ENCODE measurements around the gene TCFL5. TPM values are rescaled to one million over a fixed set of nuclear protein-coding genes. Genes with fewer than 3 reads are reported as not detected.

The TCFL5 gene
- total RNA-seq, 3 donors from 2014 or later = 4.3 to 13.3 (median 6.6) TPM

GRCh38 chr20:62828511-62829230 is 33.0 kb downstream of the TCFL5 start:
- Histone ChIP-seq H3K4me1 (ENCODE audit: low read depth) (peaks cover 31% of the 10 kb centered on the region), H3K4me3 (no peak overlapping the region), H3K9me3 (no peaks in the 10 kb centered on the region), H3K36me3 (ENCODE audit: low read depth) (no peaks in the 10 kb centered on the region)
- ATAC-seq = no peak
- DNase-seq = no peak
- TF ChIP-seq, protein P1, sequence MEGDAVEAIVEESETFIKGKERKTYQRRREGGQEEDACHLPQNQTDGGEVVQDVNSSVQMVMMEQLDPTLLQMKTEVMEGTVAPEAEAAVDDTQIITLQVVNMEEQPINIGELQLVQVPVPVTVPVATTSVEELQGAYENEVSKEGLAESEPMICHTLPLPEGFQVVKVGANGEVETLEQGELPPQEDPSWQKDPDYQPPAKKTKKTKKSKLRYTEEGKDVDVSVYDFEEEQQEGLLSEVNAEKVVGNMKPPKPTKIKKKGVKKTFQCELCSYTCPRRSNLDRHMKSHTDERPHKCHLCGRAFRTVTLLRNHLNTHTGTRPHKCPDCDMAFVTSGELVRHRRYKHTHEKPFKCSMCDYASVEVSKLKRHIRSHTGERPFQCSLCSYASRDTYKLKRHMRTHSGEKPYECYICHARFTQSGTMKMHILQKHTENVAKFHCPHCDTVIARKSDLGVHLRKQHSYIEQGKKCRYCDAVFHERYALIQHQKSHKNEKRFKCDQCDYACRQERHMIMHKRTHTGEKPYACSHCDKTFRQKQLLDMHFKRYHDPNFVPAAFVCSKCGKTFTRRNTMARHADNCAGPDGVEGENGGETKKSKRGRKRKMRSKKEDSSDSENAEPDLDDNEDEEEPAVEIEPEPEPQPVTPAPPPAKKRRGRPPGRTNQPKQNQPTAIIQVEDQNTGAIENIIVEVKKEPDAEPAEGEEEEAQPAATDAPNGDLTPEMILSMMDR (IDR thresholded peaks at IDR 0.05) = no peak
- intact Hi-C loops (cut with DNase I, micrococcal nuclease) = no loop called here

DNA sequence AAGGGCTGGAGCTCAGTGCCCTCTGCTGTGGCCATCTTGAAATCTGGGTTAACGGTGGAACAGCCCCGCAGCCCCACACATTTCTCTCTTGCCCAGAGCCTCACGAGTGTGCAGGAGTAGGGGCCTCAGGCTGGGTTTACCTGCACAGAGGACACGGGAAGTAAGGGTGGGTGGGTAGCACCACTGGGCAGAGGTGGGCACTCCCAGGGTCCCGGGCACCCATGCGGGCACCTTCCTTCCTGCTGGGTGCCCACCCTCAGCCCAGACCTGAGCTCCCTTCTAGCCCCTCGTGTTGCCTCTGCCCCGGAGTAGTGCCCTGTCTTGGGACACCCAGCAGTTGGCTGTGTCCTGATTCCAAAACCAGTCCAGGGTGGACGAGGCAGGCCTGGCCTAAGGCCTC is 33.6 kb downstream of the TCFL5 start:
- H3K36me3 ChIP-seq (ENCODE audit: low read depth) = no peaks in the 10 kb centered on the region
- no peaks in the 10 kb centered on the region for H3K9me3 ChIP-seq
- ATAC-seq = no peak
- TF ChIP-seq, protein P1 (IDR thresholded peaks at IDR 0.05) = no peak
- DNase-seq = no peak
- peaks cover 29% of the 10 kb centered on the region for H3K4me1 ChIP-seq (ENCODE audit: low read depth)
- no peak overlapping the region for H3K4me3 ChIP-seq
- intact Hi-C loops (cut with DNase I, micrococcal nuclease) = no loop called here

DNA sequence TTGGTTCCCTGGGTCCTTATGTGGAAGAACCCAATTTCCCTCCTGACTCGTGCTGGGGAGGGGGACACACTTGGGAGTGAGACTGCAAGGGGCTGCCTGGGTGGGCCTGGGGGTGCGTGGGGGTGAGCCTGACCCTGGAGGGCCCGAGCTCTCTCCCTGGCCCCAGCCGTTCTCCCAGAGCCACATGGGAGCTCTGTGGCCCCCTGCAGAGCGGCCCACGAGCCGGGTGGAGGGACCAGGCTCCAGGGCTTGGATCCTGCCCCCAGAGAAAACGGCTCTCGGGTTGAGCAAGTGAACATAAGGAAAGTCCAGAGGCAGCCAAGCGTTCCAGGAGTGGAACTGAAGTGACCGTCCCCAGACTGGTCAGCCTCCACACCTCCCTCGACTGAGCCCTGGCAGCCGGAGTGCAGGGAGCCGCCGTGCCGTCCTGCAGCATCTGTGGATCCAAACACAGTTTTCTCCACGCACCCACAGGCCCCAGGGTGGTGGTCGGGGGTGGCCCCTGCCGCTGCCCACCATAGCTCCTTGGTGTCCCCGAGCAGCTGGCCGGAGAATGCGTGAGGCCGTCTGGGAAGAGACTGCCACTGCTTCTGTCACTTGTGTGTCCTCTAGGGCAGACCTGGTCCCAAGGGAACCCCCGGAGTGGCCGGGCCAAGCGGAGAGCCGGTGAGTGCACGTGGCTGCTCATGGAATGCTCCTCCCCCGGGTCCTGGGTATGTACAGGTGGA is 34.1 kb downstream of the TCFL5 start:
- Histone ChIP-seq H3K4me1 (ENCODE audit: low read depth) (peaks cover 23% of the 10 kb centered on the region), H3K36me3 (ENCODE audit: low read depth) (no peaks in the 10 kb centered on the region), H3K9me3 (no peaks in the 10 kb centered on the region), H3K4me3 (no peak overlapping the region)
- intact Hi-C loops (cut with DNase I, micrococcal nuclease) = no loop called here
- DNase-seq (no peak), ATAC-seq (no peak)
- TF ChIP-seq, protein P1 (IDR thresholded peaks at IDR 0.05) = no peak

- ATAC-seq (no peak), DNase-seq (no peak)
- H3K4me3 ChIP-seq = no peak overlapping the region
- H3K9me3 ChIP-seq = no peaks in the 10 kb centered on the region
- TF ChIP-seq, protein P1 (IDR thresholded peaks at IDR 0.05) = no peak
- intact Hi-C loops (cut with DNase I, micrococcal nuclease) = no loop called here
- peaks cover 16% of the 10 kb centered on the region for H3K4me1 ChIP-seq (ENCODE audit: low read depth)
- no peaks in the 10 kb centered on the region for H3K36me3 ChIP-seq (ENCODE audit: low read depth)
Measured at GRCh38 chr20:62826646-62827310, 34.8 kb downstream of the TCFL5 start.

DNA sequence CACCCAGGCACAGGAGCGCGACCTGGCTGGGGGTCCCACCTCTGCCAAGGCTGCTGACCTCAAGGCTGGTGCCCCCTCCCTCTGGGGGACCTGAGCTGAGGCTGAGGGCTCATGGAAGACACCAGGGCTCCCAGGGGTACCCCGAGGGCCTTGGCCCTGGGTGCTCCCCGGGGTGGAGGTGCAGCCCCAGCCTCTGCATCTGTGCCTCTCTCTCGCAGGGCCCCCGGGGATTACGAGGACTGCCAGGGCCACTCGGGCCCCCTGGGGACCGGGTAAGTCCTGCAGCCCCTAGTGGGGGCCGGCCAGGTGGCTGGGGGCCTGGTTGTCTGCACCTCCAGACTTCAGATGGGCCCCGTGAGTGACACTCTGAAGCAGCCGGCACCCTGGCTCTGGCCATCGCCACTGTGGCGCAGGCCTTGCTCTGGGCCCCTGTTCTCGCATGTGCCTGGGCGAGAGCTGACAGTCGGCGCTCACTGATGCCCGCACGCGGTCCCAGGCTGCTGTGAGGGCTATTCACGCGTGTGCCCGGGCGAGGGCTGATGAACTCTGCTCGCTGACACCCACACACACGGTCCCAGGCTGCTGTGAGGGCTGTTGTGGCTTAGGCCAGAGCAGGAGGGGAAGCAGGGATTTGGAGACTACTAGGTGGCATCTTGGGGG is 35.5 kb downstream of the TCFL5 start:
- no peak overlapping the region for H3K4me3 ChIP-seq
- ATAC-seq = no peak
- TF ChIP-seq, protein P1 (IDR thresholded peaks at IDR 0.05) = no peak
- DNase-seq = no peak
- no peaks in the 10 kb centered on the region for H3K9me3 ChIP-seq
- H3K4me1 ChIP-seq (ENCODE audit: low read depth) = peaks cover 11% of the 10 kb centered on the region
- intact Hi-C loops (cut with DNase I, micrococcal nuclease) = no loop called here
- H3K36me3 ChIP-seq (ENCODE audit: low read depth) = no peaks in the 10 kb centered on the region
